RWPE2 (cell line): Measurements from ENCODE around the gene ACTBL2.

Source experiments
- ATAC-seq: fragments of 200-7000 bp; cut with Tn5 transposase; 3 replicates; pipeline ENCODE4 v1.9.1; 2021; ENCODE audit warnings: low read depth
- DNase-seq: peaks from one replicate; pipeline ENCODE4 v3.0.0-alpha.2; 2020; ENCODE audit warnings: low spot score
- H3K27ac ChIP-seq: fragments of 450-650 bp; 2 replicates; pipeline ENCODE4 v1.5.1; 2017; ENCODE audit warnings: mild to moderate bottlenecking; ENCODE audit not compliant: poor library complexity, severe bottlenecking
- H3K27me3 ChIP-seq: fragments of 250-450 bp; sonication (Bioruptor Pico); 2 replicates; pipeline ENCODE4 v1.5.1; 2021; ENCODE audit warnings: mild to moderate bottlenecking, moderate library complexity; ENCODE audit not compliant: insufficient read depth, poor library complexity, severe bottlenecking
- H3K36me3 ChIP-seq: fragments of 250-450 bp; sonication (Bioruptor Pico); 2 replicates; pipeline ENCODE4 v1.5.1; 2020; ENCODE audit warnings: low read depth, mild to moderate bottlenecking, moderate library complexity
- H3K4me1 ChIP-seq: fragments of 250-450 bp; sonication (Bioruptor Pico); 2 replicates; pipeline ENCODE4 v1.5.1; 2021; ENCODE audit warnings: mild to moderate bottlenecking, moderate library complexity; ENCODE audit not compliant: insufficient read depth, poor library complexity, severe bottlenecking
- H3K4me3 ChIP-seq: fragments of 250-450 bp; sonication (Bioruptor Pico); 2 replicates; pipeline ENCODE4 v1.5.1; 2021; ENCODE audit warnings: mild to moderate bottlenecking, moderate library complexity; ENCODE audit not compliant: severe bottlenecking
- H3K9me3 ChIP-seq: fragments of 250-450 bp; sonication (Bioruptor Pico); 2 replicates; pipeline ENCODE4 v1.5.1; 2021; ENCODE audit warnings: mild to moderate bottlenecking, moderate library complexity; ENCODE audit not compliant: severe bottlenecking
- TF ChIP-seq, protein P1 (sequence below): fragments of 450-650 bp; IDR thresholded peaks from one replicate; pipeline ENCODE4 v1.5.1; 2017; ENCODE audit warnings: mild to moderate bottlenecking, moderate library complexity; ENCODE audit not compliant: poor library complexity, severe bottlenecking

Gene ACTBL2

DNA sequence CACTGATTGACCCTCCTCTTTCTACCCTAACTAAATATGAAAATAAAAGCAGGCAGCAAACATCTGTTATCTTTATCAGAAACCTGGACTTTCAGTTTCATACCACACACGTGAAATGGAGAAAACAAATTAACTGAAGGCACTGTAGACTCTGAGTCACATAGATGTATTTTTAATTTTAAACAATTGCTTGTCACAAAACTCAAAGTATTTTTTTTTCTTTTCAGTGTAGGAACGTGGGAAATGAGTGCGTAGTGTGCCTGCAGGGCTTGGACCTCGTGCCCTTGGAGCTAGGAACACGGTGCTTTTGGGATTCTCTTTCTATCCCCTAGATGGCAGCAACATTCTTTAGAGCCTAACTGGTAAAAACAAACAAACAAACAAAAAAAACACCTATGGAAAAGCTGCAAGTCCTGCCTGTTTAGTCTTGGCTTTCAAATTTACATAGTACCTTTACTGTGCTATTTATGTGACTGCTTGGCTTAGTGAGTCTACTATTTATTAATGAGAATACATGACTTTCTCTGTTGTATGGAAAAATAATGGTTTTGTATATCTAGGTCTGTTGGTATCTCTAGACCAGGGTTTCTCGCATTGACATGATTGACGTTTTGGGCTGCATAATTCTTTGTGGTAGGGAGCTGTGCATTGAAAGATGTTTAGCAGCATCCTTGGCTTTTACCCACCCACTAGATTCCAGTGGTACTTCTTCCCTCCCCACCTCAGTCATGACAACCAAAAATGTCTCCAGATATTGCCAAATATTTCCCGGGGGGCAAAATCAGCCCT, 16.8 kb upstream of the ACTBL2 start:
- Histone ChIP-seq H3K36me3 (no peaks in the 10 kb centered on the region), H3K27ac (no peak overlapping the region), H3K4me3 (no peak overlapping the region), H3K9me3 (no peaks in the 10 kb centered on the region), H3K27me3 (no peaks in the 10 kb centered on the region), H3K4me1 (peaks cover 18% of the 10 kb centered on the region)
- TF ChIP-seq, protein P1, sequence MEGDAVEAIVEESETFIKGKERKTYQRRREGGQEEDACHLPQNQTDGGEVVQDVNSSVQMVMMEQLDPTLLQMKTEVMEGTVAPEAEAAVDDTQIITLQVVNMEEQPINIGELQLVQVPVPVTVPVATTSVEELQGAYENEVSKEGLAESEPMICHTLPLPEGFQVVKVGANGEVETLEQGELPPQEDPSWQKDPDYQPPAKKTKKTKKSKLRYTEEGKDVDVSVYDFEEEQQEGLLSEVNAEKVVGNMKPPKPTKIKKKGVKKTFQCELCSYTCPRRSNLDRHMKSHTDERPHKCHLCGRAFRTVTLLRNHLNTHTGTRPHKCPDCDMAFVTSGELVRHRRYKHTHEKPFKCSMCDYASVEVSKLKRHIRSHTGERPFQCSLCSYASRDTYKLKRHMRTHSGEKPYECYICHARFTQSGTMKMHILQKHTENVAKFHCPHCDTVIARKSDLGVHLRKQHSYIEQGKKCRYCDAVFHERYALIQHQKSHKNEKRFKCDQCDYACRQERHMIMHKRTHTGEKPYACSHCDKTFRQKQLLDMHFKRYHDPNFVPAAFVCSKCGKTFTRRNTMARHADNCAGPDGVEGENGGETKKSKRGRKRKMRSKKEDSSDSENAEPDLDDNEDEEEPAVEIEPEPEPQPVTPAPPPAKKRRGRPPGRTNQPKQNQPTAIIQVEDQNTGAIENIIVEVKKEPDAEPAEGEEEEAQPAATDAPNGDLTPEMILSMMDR: peak; percentile 99
- 0 out of 3 replicates have a peak, but pooled peaks have one; percentile 19 for ATAC-seq
- no peak for DNase-seq

DNA sequence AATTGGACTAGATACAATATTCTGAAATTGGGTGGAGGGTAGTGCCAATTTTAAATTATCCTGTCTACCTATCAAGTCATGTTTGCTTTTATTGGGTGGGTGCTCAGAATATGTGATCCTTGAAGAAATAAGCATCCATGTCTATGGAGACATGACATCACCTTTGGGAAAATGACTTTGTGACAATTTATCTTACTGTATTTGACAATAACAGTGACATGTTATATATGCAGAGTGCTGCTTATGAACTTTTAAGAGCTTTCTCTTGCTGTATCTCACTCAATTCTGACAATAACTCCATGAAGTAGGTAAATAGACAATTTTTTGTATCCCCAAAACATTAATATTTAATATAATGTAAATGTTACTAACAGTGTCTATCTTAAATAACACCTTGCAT, 15.1 kb upstream of the ACTBL2 start:
- peaks cover 35% of the 10 kb centered on the region for H3K4me1 ChIP-seq
- DNase-seq (no peak), ATAC-seq (no peak)
- H3K4me3 ChIP-seq: no peak overlapping the region
- H3K9me3 ChIP-seq: no peaks in the 10 kb centered on the region
- H3K27ac ChIP-seq: no peak overlapping the region
- TF ChIP-seq, protein P1: no peak
- H3K36me3 ChIP-seq: no peaks in the 10 kb centered on the region
- H3K27me3 ChIP-seq: no peaks in the 10 kb centered on the region

DNA sequence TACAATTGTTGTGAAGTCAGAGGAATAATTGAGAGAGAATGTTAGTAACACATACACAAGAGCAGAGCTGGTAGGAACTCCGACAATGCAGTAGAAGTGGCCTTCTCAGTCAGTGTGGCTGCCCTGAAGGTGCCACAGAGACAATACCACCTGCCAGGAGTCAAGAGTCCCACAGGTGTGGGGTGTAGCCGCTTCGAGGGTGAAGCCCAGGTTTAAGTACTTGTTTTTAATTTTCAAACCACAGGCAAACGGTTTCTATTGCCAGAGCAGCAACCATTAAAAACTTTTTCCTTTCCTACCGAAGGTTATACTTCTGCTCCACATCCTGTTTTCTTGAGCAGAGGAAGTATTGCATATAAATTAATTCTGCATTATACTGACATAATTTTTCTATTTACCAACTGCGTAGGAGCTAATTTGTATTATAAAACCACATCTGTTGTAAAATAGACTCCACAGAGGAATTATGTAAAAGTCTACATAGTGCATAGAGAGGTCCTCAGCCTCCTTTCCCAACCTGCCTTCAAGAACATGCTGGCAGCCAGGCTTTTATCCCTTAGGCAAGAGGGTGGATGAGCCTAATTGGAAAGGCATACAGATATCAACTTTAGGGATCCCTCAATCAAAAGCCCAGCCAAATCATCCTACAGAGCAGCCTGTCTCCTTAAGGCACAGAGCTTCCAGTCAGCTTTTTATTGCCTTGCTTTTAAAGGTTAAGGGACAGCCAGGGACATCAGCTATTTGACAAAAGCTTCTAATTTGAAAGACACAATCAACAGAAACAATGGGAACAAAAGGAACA, 12.9 kb upstream of the ACTBL2 start:
- no peaks in the 10 kb centered on the region for H3K36me3 ChIP-seq
- no peaks in the 10 kb centered on the region for H3K27me3 ChIP-seq
- TF ChIP-seq, protein P1: no peak
- H3K27ac ChIP-seq: peak overlapping the region; percentile 82
- H3K9me3 ChIP-seq: no peaks in the 10 kb centered on the region
- no peak for ATAC-seq
- H3K4me3 ChIP-seq: no peak overlapping the region
- peaks cover 41% of the 10 kb centered on the region for H3K4me1 ChIP-seq
- no peak for DNase-seq

GRCh38 chr5:57494104-57495098, 11.8 kb upstream of the ACTBL2 start:
- Histone ChIP-seq H3K4me3 (no peak overlapping the region), H3K9me3 (no peaks in the 10 kb centered on the region), H3K27me3 (no peaks in the 10 kb centered on the region), H3K4me1 (peaks cover 41% of the 10 kb centered on the region), H3K36me3 (no peaks in the 10 kb centered on the region), H3K27ac (peak overlapping the region; percentile 82)
- TF ChIP-seq, protein P1: no peak
- DNase-seq (peak; percentile 100), ATAC-seq (peak; percentile 97)
